Measurements from ENCODE around the gene EPN2. TPM values are rescaled to one million over a fixed set of nuclear protein-coding genes. Genes with fewer than 3 reads are reported as not detected.

The EPN2 gene
- total and polyA plus RNA-seq, 2 experiments from 2014 or later: 34.0 to 149 TPM

- TF ChIP-seq ZNF462 (CRISPR knock-in tag; IDR thresholded peaks at IDR 0.05): no peak
- TF ChIP-seq STAT1 (IDR thresholded peaks at IDR 0.05; ENCODE audit: unreplicated experiment): no peak
- no peak for TF ChIP-seq EZH2phosphoT487 (IDR thresholded peaks at IDR 0.05; ENCODE audit: unreplicated experiment)
Observed at GRCh38 chr17:19265755-19266154, 28.6 kb downstream of the EPN2 start (continued).

GRCh38 chr17:19268611-19269010, 31.4 kb downstream of the EPN2 start:
- H3K4me3 ChIP-seq: no peak overlapping the region
- H3K4me2 ChIP-seq: no peak overlapping the region
- Mint-ChIP-seq H3K4me1 (peaks cover 51% of the 10 kb centered on the region), H3K27me3 (ENCODE audit: insufficient read depth, low read depth, poor library complexity) (peaks cover 7% of the 10 kb centered on the region), H3K36me3 (ENCODE audit: low read depth) (no peaks in the 10 kb centered on the region; the same call in 2 of the 3 replicates), H3K4me3 (no peak overlapping the region), H3K9me3 (no peaks in the 10 kb centered on the region), H3K27ac (no peak overlapping the region)
- H3K4me1 ChIP-seq (ENCODE audit: insufficient read depth): peaks cover 12% of the 10 kb centered on the region
- H3K9me2 ChIP-seq (ENCODE audit: insufficient read depth): no peaks in the 10 kb centered on the region
- no peaks in the 10 kb centered on the region for H3K36me3 ChIP-seq (ENCODE audit: insufficient read depth)
- no peak overlapping the region for H2AFZ ChIP-seq
- H3K27me3 ChIP-seq (ENCODE audit: insufficient read depth): no peaks in the 10 kb centered on the region
- DNase-seq (ENCODE audit: low spot score): no peak
- H3F3A ChIP-seq (replicated peaks; ENCODE audit: low read depth): 0 out of 2 replicates have a peak, but pooled peaks cover 2% of the 10 kb centered on the region
- H3K79me2 ChIP-seq (replicated peaks; ENCODE audit: insufficient read depth): peaks cover 86% of the 10 kb centered on the region
- no peak for ATAC-seq
- no peak overlapping the region for H3K27ac ChIP-seq (ENCODE audit: low read depth)
- H4K20me1 ChIP-seq (replicated peaks; ENCODE audit: insufficient read depth): peaks cover 49% of the 10 kb centered on the region
- no peak for TF ChIP-seq ZNF114 (CRISPR knock-in tag; IDR thresholded peaks at IDR 0.05)
- no peak for TF ChIP-seq CREB1 (CRISPR knock-in tag; IDR thresholded peaks at IDR 0.05; ENCODE audit: low read depth)
- TF ChIP-seq JUNB (IDR thresholded peaks at IDR 0.05; ENCODE audit: unreplicated experiment): no peak
- TF ChIP-seq REST (IDR thresholded peaks at IDR 0.05; ENCODE audit: unreplicated experiment): no peak
- no peak for TF ChIP-seq ETS1 (IDR thresholded peaks at IDR 0.05)
- TF ChIP-seq ZNF331 (CRISPR knock-in tag; IDR thresholded peaks at IDR 0.05; ENCODE audit: low read depth): no peak
- TF ChIP-seq POLR2AphosphoS5 (IDR thresholded peaks at IDR 0.05; ENCODE audit: low read depth): no peak
